NCI-H1694 (cell line): ENCODE measurements around the gene LTC4S.
"Not testable (repeated sequence)": the region's sequence is repeated elsewhere in the genome, so short reads cannot be mapped to it uniquely, and the experiment has no call there.

ENCODE experiments used
- DNase-seq: peaks from one replicate; lab custom pipeline; 2025; lab: John Stamatoyannopoulos, UW

The LTC4S gene

GRCh38 chr5:179769796-179770195 lies 24.0 kb upstream of the LTC4S start:
- DNase-seq: no peak

- DNase-seq: no peak
These were observed 22.4 kb upstream of the LTC4S start for GRCh38 chr5:179771311-179771895.

DNA sequence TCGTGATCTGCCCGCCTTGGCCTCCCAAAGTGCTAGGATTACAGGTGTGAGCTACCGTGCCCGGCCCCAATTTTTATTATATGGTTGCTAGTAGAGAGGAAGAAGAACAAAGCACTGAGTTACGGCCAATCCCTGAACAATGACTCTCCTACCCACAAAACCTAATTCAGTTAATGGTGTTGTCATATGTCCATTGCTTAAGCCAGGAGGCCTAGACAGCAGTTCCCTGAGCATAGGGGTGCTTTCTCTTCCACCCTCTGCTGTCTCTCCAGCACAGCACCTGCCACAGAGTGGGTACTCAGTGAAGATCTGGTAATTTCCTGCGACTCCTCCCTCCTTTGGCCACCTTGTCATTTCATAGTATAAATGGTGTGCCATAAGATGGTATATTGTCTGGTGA lies 21.4 kb upstream of the LTC4S start:
- DNase-seq: no peak

DNA sequence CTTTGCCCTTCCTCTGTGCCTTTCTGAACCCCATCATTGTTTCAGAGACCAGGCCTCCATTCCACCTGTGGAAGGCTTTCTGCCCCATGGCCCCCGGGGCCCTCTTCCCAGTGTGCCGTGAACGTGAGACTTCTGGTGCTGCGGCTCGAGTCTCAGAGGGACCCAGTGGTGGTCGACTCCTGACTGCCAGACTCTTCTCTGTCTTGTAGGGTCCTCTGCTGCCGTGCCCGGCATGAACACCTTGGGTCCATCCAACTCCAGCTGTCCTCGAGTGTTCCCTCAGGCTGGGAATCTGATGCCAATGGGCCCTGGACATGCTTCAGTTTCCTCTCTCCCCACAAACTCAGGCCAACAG lies 20.1 kb upstream of the LTC4S start:
- DNase-seq: no peak

DNA sequence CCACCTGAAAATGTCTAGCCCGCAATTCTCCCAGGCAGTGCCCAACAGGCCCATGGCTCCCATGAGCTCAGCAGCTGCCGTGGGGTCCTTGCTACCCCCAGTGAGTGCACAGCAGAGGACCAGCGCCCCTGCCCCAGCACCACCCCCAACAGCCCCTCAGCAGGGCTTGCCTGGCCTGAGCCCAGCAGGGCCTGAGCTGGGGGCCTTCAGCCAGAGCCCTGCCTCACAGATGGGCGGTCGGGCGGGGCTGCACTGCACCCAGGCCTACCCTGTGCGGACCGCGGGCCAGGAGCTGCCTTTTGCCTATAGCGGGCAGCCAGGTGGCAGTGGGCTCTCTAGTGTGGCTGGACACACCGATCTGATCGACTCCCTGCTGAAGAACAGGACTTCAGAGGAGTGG lies 19.3 kb upstream of the LTC4S start:
- DNase-seq: no peak

DNA sequence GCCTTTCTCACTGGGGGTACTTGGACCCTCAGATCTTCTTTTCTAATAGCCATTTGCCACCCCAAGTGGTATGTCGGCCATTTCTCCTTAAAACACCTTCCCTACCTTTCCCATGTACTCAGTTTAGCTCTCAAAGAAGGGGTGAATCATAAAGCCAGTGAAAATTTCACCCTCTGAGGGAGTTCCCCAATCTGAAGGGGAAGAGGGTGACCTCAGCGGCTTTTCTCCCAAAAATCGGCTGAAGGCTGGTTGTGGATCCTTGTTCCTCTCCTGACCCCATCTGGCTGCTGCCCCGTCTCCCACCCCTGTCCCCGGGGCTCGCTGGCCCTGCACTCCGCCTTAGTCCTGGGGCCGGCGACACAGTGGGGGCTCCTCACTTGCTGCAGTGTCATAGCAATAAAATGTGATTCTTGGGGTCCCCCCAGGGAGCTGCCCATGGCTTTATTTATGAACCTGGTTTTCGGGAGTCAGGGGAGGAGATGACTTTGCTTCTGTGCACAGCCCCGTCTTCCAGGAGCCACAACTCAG lies 17.3 kb upstream of the LTC4S start:
- DNase-seq: no peak

DNA sequence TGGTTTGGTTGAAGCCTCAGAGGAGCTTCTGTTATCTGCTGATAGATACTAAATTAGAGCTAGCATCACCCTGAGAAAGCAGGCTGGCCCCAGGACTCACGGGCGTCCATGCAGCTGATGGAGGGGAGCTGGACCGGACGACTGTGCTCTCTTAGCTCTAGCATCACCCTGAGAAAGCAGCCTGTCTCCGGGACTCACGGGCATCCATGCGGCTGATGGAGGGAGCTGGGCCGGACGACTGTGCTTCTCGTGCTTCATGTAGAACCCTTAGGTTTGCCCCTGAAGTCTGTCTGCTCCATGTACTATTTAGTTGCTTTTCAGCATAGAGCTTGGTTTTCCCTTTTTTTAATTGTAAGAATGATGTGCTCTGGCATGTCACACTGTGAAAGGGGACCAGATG lies 16.3 kb upstream of the LTC4S start:
- no peak for DNase-seq

DNA sequence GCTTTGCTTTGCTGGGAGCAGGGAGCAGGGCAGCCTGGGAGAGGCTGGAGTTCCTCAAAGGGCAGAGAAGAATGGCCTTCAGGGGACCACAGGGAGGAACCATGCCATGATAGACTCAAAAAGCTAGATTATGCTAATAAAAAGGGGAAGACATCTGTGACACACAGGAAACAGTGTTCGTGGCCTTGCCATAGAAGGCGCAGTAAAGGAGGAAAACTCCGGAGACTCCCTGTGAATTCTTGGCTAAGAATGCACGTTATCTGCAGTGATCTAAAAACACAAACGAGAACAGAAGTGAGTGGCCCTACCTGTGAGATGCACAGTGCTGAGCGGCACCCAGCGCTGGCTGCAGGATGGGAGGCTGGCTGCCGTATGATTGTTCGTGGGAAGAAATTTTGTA lies 15.9 kb upstream of the LTC4S start:
- DNase-seq: no peak

GRCh38 chr5:179778591-179778990 lies 15.2 kb upstream of the LTC4S start:
- no peak for DNase-seq

DNA sequence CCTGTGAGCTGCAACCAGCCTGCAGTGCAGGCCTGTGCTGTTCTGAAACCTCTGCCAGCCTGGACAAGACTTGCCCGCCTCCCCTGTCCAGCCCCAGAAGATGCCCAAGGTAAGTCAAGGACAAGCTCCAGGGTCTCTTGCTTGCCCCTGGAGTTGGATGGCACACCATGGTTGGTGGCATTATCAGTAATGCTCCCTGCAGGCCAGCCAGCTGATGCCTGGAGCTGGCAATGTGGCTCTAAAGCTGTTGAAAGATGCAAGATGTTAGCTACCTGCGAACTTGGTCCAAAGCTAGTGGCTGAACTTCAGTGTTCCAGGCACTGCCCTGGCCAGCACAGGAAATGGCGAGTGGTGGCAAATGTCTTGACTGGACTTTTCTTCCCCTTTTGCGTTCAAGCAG lies 14.0 kb upstream of the LTC4S start:
- DNase-seq: no peak

DNA sequence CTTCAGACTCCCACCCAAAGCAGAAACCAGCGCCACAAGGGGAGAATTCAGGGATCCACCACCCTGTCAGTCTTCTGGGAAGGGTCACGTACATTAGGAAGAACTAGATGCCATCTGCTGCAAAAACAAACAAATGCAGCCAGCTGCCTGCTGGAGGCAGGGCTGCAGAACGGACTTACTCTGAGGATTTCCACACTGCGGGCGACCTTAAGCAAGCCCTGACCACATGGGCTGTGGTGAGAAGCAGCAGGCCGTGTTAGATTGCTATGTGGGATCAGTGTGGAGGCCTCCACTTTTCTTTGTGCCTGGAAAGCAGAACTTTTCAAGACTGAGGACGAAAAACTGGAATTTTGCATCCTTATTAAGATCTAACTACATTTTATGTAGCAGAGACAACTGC lies 13.4 kb upstream of the LTC4S start:
- DNase-seq: no peak

GRCh38 chr5:179781846-179782245 lies 11.9 kb upstream of the LTC4S start:
- DNase-seq: no peak

- DNase-seq: no peak
These were observed 10.7 kb upstream of the LTC4S start for GRCh38 chr5:179783128-179783527.

- DNase-seq: no peak
These were observed 6.9 kb upstream of the LTC4S start for GRCh38 chr5:179786861-179787260.

GRCh38 chr5:179788193-179788854 lies 5.5 kb upstream of the LTC4S start:
- DNase-seq: no peak

- not testable (repeated sequence) for DNase-seq
These were observed 4.5 kb upstream of the LTC4S start for GRCh38 chr5:179789278-179789677.

- no peak for DNase-seq
These were observed 1.7 kb upstream of the LTC4S start for GRCh38 chr5:179791881-179792611.

- DNase-seq: no peak
These were observed 946 bp upstream of the LTC4S start for GRCh38 chr5:179792612-179793467.

- no peak for DNase-seq
These were observed 385 bp downstream of the LTC4S start for GRCh38 chr5:179794171-179794570.

DNA sequence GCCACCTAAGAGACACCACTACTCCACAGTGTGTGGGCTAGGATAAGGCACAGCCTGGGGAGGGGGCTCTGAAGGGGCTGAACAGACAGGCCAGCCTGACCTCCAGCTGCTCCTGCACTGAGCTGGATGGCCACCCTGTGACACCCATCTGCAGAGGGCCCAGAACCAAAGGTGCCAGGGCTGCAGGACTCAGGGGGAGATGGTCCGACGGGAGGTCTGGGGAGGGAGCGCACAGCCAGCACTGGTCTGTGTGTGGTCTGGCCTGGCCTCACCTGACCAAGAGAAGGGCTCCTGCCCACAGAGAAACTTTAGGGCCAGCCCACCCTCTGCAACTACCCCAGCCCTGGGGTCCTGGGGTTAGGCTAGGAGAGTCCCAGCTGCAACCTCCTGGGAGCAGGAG lies 789 bp downstream of the LTC4S start:
- no peak for DNase-seq

DNA sequence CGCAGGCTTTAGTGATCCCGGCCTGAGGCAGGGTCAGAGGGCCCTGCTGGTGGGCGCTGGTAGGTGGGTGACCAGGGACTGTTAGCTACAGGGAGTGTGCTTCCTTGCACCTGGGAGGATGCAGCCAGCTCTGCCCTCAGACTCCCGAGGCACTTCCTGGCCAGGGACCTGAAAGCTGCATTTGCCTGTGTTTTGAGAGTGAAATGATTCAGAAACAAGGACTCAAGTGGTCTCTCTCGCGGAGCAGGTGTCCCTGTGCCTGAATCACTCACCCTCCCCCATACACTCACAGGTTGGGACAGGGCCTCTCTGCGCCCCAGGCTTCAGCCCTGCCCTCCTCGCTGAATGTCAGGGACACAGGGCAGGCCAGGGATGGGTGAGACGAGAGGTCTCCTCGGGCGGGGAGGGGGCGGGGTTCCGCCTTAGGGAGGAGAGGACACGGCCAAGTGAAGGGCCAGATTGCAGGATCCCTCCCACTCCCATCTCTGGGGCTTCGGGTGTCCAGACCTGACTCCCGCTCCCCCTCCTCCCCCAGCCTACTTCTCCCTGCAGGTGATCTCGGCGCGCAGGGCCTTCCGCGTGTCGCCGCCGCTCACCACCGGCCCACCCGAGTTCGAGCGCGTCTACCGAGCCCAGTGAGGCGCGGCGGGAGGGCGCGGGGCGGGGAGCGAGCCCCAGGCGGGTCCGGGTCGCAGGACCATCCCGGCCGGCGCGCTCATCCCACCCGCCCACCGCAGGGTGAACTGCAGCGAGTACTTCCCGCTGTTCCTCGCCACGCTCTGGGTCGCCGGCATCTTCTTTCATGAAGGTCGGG lies 1.5 kb downstream of the LTC4S start:
- no peak for DNase-seq
